Measurements from ENCODE around the gene HMGN4. TPM values are rescaled to one million over a fixed set of nuclear protein-coding genes. Genes with fewer than 3 reads are reported as not detected.
"Not testable (repeated sequence)": the region's sequence is repeated elsewhere in the genome, so short reads cannot be mapped to it uniquely, and the experiment has no call there.

Gene HMGN4
- polyA plus RNA-seq, 3 donors: 28.1 to 116 (median 91.3) TPM

- no peaks in the 10 kb centered on the region for H4K20me1 ChIP-seq (ENCODE audit: insufficient read depth, low read length)
Measured at GRCh38 chr6:26545627-26546026, 7.5 kb downstream of the HMGN4 start.

GRCh38 chr6:26547363-26547762 is 9.2 kb downstream of the HMGN4 start:
- Histone ChIP-seq H3K36me3 (replicated peaks in 1 of 2; ENCODE audit: control insufficient read depth in 1 of 2, insufficient read depth in 2 of 2, low read length in 2 of 2) (peaks cover 6 to 14% of the 10 kb centered on the region in 2 donors), H3K79me2 (ENCODE audit: insufficient read depth, low read length) (peaks cover 16% of the 10 kb centered on the region), H3K4me1 (ENCODE audit: control insufficient read depth in 1 of 2, insufficient read depth in 2 of 2, low read length in 2 of 2) (peaks cover 22% of the 10 kb centered on the region in 2 donors)
- intact Hi-C loops (cut with micrococcal nuclease); H2AFZ ChIP-seq (ENCODE audit: insufficient read depth, low read depth, low read length, poor library complexity, severe bottlenecking); H3K27ac ChIP-seq (ENCODE audit: low read depth in 1 of 2, low read length in 2 of 2); H3K27me3 Mint-ChIP-seq (ENCODE audit: low read depth in 3 of 3); H3K9ac ChIP-seq (ENCODE audit: insufficient read depth, low read length, poor library complexity, severe bottlenecking); H3K9me3 ChIP-seq (replicated peaks in 1 of 2; ENCODE audit: control insufficient read depth in 1 of 2, insufficient read depth in 1 of 2, low read length in 2 of 2); H4K20me1 ChIP-seq (ENCODE audit: insufficient read depth, low read length); H3K27me3 ChIP-seq (ENCODE audit: control insufficient read depth in 2 of 2, insufficient read depth in 2 of 2, low read length in 2 of 2); H3K9me3 Mint-ChIP-seq; H3K4me3 ChIP-seq (replicated peaks in 1 of 3; ENCODE audit: low read depth in 2 of 3, low read length in 3 of 3); H3K4me3 Mint-ChIP-seq; H3K4me2 ChIP-seq (replicated peaks; ENCODE audit: extremely low read depth, low read length, poor library complexity, severe bottlenecking); DNase-seq: not testable (repeated sequence)
- H3K36me3 Mint-ChIP-seq: peaks cover 25 to 42% of the 10 kb centered on the region in 2 donors
- H3K27ac Mint-ChIP-seq: peak overlapping the region in 2 of 7 donors; percentile 41 to 75
- 97% methylated on average over 13 of the region's 18 CpGs for WGBS (ENCODE audit: insufficient coverage)
- peaks cover 24% of the 10 kb centered on the region for H3K4me1 Mint-ChIP-seq

More at GRCh38 chr6:26545627-26546026, 7.5 kb downstream of the HMGN4 start:
- H3K27ac ChIP-seq (ENCODE audit: low read depth in 1 of 2, low read length in 2 of 2): peak overlapping the region in 1 of 2 donors; percentile 43
- 26% methylated on average over 5 of the region's 6 CpGs for WGBS (ENCODE audit: insufficient coverage)
- peaks cover 34% of the 10 kb centered on the region for H3K79me2 ChIP-seq (ENCODE audit: insufficient read depth, low read length)
- peaks cover 34 to 43% of the 10 kb centered on the region in 2 donors for H3K36me3 Mint-ChIP-seq
- peak overlapping the region; percentile 13 to 43 for H3K4me3 Mint-ChIP-seq
- peaks cover 30% of the 10 kb centered on the region for H3K4me1 Mint-ChIP-seq
- H3K9me3 Mint-ChIP-seq: peaks cover 0 to 2% (median 0%) of the 10 kb centered on the region in 7 donors
- H3K9me3 ChIP-seq (replicated peaks in 1 of 2; ENCODE audit: control insufficient read depth in 1 of 2, insufficient read depth in 1 of 2, low read length in 2 of 2): no peaks in the 10 kb centered on the region
- intact Hi-C loops (cut with micrococcal nuclease): no loop called here
- TF ChIP-seq CTCF (IDR thresholded peaks at IDR 0.05): no peak
- peaks cover 6 to 16% of the 10 kb centered on the region in 2 donors for H3K36me3 ChIP-seq (replicated peaks in 1 of 2; ENCODE audit: control insufficient read depth in 1 of 2, insufficient read depth in 2 of 2, low read length in 2 of 2)
- peak overlapping the region; percentile 71 to 95 (median 86) for H3K27ac Mint-ChIP-seq
- H3K27me3 ChIP-seq (ENCODE audit: control insufficient read depth in 2 of 2, insufficient read depth in 2 of 2, low read length in 2 of 2): no peaks in the 10 kb centered on the region
- H3K4me1 ChIP-seq (ENCODE audit: control insufficient read depth in 1 of 2, insufficient read depth in 2 of 2, low read length in 2 of 2): peaks cover 19% of the 10 kb centered on the region in 2 donors
- H2AFZ ChIP-seq (ENCODE audit: insufficient read depth, low read depth, low read length, poor library complexity, severe bottlenecking): peak overlapping the region; percentile 25
- peaks cover 2 to 3% (median 2%) of the 10 kb centered on the region in 3 donors for H3K27me3 Mint-ChIP-seq (ENCODE audit: low read depth in 3 of 3)
- peak overlapping the region; percentile 8 for H3K4me2 ChIP-seq (replicated peaks; ENCODE audit: extremely low read depth, low read length, poor library complexity, severe bottlenecking)
- H3K4me3 ChIP-seq (replicated peaks in 1 of 3; ENCODE audit: low read depth in 2 of 3, low read length in 3 of 3): no peak overlapping the region
- no peak overlapping the region for H3K9ac ChIP-seq (ENCODE audit: insufficient read depth, low read length, poor library complexity, severe bottlenecking)
- DNase-seq: peak; percentile 72 to 87 (median 85)

Measured in CD14-positive monocyte (primary cell).